Hepatocyte (in vitro differentiated cells): ENCODE data around the gene CACNG4.

Experiments
- EZH2 ChIP-seq: fragments of 200-600 bp; sonication (generic); IDR thresholded peaks from 2 replicates; pipeline ENCODE4 v1.6.1; 2016; ENCODE audit warnings: antibody characterized with exemption, mild to moderate bottlenecking, borderline replicate concordance
- TF ChIP-seq, protein P1 (sequence below): fragments of 200-600 bp; sonication (generic); IDR thresholded peaks from 2 replicates; pipeline ENCODE4 v1.5.1; 2016; ENCODE audit warnings: antibody characterized with exemption, mild to moderate bottlenecking; ENCODE audit not compliant: poor library complexity

DNA sequence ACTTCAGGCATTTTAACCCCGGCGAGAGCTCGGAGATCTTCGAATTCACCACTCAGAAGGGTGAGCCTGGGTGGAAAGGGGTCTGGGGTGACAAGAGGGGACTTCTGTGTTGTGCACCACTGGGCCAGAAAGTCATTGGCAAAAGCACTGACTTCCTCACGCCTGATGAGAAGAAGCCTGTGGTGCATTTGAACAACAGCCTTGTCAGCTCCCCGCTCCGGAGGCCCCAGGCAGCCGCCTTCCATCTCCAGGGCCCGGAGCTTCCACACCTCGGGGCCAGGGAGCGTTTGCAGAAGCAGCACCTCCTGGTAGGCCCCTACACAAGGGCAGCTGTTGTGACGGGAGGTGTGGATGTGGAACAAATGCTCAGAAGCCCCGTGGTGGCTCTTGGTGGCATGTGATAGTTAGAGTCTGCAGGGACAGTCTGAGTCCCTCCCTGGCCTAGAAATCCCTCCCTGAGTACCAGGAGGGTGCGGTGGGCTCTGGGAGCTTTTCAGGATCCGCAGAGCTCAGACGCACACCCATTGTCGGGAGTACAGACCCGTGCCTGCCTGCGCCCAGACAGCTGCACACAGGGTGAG, 89.6 kb downstream of the CACNG4 start:
- TF ChIP-seq, protein P1, sequence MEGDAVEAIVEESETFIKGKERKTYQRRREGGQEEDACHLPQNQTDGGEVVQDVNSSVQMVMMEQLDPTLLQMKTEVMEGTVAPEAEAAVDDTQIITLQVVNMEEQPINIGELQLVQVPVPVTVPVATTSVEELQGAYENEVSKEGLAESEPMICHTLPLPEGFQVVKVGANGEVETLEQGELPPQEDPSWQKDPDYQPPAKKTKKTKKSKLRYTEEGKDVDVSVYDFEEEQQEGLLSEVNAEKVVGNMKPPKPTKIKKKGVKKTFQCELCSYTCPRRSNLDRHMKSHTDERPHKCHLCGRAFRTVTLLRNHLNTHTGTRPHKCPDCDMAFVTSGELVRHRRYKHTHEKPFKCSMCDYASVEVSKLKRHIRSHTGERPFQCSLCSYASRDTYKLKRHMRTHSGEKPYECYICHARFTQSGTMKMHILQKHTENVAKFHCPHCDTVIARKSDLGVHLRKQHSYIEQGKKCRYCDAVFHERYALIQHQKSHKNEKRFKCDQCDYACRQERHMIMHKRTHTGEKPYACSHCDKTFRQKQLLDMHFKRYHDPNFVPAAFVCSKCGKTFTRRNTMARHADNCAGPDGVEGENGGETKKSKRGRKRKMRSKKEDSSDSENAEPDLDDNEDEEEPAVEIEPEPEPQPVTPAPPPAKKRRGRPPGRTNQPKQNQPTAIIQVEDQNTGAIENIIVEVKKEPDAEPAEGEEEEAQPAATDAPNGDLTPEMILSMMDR, result no peak
- TF ChIP-seq EZH2, result no peak
